ENCODE measurements around the gene LRP6.
"Not testable (repeated sequence)": the region's sequence is repeated elsewhere in the genome, so short reads cannot be mapped to it uniquely, and the experiment has no call there.

Gene LRP6
- total RNA-seq, result 3.4 to 11.4 (median 8.2) reads per million in 4 donors

- DNase-seq, result peak; percentile 23 to 76 (median 55)
Observed at GRCh38 chr12:12266873-12267741, at the start of gene LRP6. Gene LRP6, minus strand, starts transcription at chr12:12267044. Its CDS starts 309 bp downstream, at chr12:12266735.

GRCh38 chr12:12315838-12316237 lies 49.0 kb upstream of the LRP6 start:
- DNase-seq, result no peak

GRCh38 chr12:12310695-12311094 lies 43.9 kb upstream of the LRP6 start:
- DNase-seq, result not testable (repeated sequence)

GRCh38 chr12:12305568-12306300 lies 38.9 kb upstream of the LRP6 start:
- peak in 1 of 5 donors; percentile 9 for DNase-seq

- DNase-seq, result no peak
Observed at GRCh38 chr12:12302976-12303375, 36.1 kb upstream of the LRP6 start.

DNA sequence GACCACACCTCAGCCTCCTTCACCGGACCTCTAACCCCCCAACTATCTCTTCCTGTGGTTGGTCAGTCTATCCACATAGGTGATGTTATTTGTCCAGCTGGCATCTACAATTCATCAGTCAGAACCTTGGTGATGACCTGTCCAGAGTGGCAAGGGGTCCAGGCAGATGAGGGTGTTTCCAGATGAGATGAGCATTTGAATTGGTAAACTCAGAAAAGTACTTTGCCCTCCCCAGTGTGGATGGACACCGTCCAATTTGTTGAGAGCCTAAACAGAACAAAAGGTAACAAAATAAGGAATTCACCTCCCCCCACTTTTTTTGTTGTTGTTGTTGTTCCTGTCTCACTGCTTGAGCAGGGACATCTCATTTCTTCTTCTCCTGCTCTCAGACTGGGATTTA lies 34.3 kb upstream of the LRP6 start:
- DNase-seq, result no peak

- DNase-seq, result no peak
Observed at GRCh38 chr12:12297201-12297830, 30.5 kb upstream of the LRP6 start.

- no peak for DNase-seq
Observed at GRCh38 chr12:12294215-12295005, 27.6 kb upstream of the LRP6 start.

DNA sequence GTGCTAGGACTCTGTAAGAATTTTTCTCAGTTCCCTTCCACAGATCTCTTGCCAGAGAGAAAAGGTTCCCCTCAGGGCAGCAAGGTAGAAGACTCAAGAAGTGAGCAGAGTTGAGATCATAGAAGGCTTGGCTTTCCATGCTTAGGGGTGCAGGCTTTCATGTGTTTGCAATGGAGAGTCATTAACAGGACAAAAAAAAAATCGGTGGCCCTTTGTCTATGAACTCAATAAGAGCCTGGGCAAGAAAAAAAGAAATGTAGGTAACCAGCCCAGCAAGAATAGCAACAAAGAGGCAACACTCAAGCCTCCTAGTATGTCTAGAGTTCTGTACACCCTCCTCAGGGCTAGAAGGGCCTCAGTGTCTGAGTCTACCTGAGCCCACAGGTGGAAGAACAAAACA lies 23.4 kb upstream of the LRP6 start:
- DNase-seq, result no peak

GRCh38 chr12:12286441-12286840 lies 19.6 kb upstream of the LRP6 start:
- DNase-seq, result no peak

GRCh38 chr12:12282761-12283425 lies 16.0 kb upstream of the LRP6 start:
- no peak for DNase-seq

GRCh38 chr12:12282202-12282601 lies 15.4 kb upstream of the LRP6 start:
- no peak for DNase-seq

- no peak for DNase-seq
Observed at GRCh38 chr12:12281134-12281533, 14.3 kb upstream of the LRP6 start.

- DNase-seq, result no peak
Observed at GRCh38 chr12:12278899-12279298, 12.1 kb upstream of the LRP6 start.

GRCh38 chr12:12275874-12276273 lies 9.0 kb upstream of the LRP6 start:
- no peak for DNase-seq

DNA sequence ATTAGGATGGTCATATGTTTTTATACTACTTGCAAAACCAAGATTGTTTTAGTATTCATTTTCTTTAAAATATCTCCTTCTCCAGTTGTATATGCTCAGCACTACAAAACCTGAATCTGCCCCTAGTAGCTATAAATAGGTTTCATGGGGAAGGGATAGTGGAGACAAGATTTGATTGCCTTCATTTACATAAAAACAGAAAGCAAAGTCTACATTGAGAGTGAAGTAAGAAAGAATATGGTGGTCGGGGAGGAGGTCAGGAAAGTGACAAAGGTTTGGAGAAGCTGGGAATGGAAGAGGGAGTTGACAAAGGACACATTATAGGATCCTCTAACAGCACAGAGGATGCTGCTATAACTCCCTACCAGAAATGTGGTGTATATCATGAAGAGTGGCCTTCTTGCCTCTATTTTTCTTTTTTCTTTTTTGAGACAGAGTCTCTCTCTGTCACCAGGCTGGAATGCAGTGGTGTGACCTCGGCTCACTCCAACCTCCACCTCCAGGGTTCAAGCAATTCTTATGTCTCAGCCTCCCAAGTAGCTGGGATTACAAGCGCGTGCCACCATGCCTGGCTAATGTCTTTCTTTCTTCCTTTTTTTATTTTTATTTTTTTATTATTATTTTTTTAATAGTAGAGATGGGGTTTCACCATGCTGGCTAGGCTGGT lies 6.6 kb upstream of the LRP6 start:
- no peak for DNase-seq

DNA sequence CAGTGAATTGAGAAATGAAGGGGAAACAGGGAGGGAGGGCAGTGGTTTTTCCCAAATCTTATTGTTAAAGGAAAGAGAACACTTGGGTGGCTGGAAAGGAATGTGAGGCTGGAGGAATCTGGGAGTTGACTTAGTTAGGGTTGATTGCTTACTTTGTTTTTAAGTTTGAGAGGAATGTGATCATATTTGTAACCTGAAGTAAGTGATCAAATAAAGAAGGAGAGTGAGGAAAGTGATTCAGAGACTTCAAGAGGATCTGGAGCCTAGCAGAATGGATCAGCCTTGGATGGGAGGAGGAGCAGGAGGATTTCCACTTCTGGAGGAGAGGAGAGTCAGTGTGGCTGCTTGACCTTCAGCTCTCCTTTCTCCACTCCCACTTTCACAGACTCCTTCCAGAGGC lies 6.0 kb upstream of the LRP6 start:
- no peak for DNase-seq

DNA sequence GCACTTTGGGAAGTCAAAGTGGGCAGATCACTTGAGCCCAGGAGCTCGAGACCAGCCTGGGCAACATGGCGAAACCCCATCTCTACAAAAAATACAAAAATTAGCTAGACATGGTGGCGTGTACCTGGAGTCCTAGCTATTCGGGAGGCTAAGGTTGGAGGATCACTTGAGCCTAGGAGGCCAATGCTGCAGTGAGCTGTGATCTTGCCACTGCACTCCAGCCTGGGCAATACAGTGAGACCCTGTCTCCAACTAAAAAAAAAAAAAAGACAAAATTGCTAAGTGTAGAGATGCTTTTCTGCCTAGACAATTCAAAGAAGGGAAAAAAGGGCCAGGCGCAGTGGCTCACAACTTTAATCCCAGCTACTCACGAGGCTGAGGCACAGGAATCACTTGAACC lies 3.4 kb upstream of the LRP6 start:
- DNase-seq, result no peak

DNA sequence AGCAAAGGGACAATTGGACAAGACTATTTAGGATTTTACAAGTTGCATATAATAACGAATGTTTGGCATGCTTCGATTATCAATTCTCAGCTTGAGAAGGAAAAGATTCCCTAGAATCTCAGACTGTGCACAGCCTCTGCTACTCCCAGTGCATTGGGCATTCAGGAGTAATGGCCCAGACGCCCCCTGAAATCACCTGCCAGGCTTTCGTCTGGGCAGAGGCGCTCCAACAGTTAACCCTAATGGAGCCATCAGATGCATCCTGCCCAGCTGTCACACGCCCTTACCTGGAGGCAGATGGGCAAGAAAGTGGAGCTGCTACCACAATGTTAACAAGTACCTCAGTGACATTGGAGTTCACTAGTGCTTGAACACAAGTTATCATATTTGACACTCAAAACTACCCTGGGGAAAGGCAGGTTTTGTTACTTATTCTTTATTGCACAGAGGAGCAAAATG lies 927 bp upstream of the LRP6 start:
- no peak for DNase-seq

- DNase-seq, result no peak
Observed at GRCh38 chr12:12266389-12266872, 413 bp downstream of the LRP6 start.

All from T-helper 1 cell (primary cell).